HL-60 (cell line): ENCODE results near the gene SOX4.

Experiments
- DNase-seq, 2 experiments: peaks; one replicate each; pipeline ENCODE4 v3.0.0-alpha.2; 2010 to 2020; ENCODE audit warnings: low read depth in 1 of 2, low spot score in 1 of 2
- H3K27ac ChIP-seq: fragments of 250-450 bp; sonication (Bioruptor Pico); replicated peaks from 2 replicates; pipeline ENCODE4 v1.5.1; 2020; ENCODE audit warnings: mild to moderate bottlenecking, moderate library complexity
- H3K27me3 ChIP-seq: fragments of 250-450 bp; sonication (Bioruptor Pico); 2 replicates; pipeline ENCODE4 v1.5.1; 2021; ENCODE audit warnings: mild to moderate bottlenecking, moderate library complexity; ENCODE audit not compliant: insufficient read depth, poor library complexity, severe bottlenecking
- H3K4me3 ChIP-seq: replicated peaks from 2 replicates; pipeline ENCODE4 v1.5.1; 2011; ENCODE audit warnings: mild to moderate bottlenecking, control low read depth, low read length; ENCODE audit not compliant: insufficient read depth
- CTCF ChIP-seq: IDR thresholded peaks from one replicate; pipeline ENCODE4 v1.5.1; 2011; ENCODE audit warnings: low read length, control low read depth, inconsistent platforms; ENCODE audit not compliant: insufficient read depth
- GABPA ChIP-seq: IDR thresholded peaks from 2 replicates; pipeline ENCODE4 v1.6.1; 2012; ENCODE audit warnings: low read depth
- POLR2AphosphoS5 ChIP-seq: IDR thresholded peaks from 2 replicates; pipeline ENCODE4 v1.6.1; 2012; ENCODE audit warnings: low read depth
- REST ChIP-seq: IDR thresholded peaks from 2 replicates; pipeline ENCODE4 v1.6.1; 2012; ENCODE audit warnings: low read depth; ENCODE audit not compliant: insufficient replicate concordance
- SPI1 ChIP-seq: IDR thresholded peaks from 2 replicates; pipeline ENCODE4 v1.6.1; 2012; ENCODE audit warnings: low read depth, mild to moderate bottlenecking, borderline replicate concordance

The SOX4 gene

GRCh38 chr6:21582651-21583050 is 10.9 kb upstream of the SOX4 start:
- Histone ChIP-seq H3K27ac (no peak overlapping the region), H3K27me3 (no peaks in the 10 kb centered on the region), H3K4me3 (no peak overlapping the region)
- TF ChIP-seq POLR2AphosphoS5 (no peak), REST (no peak), GABPA (no peak), SPI1 (no peak), CTCF (no peak)
- no peak for DNase-seq

GRCh38 chr6:21586300-21586699 is 7.3 kb upstream of the SOX4 start:
- TF ChIP-seq SPI1 (no peak), GABPA (no peak), POLR2AphosphoS5 (no peak), CTCF (no peak), REST (no peak)
- H3K4me3 ChIP-seq = no peak overlapping the region

GRCh38 chr6:21586740-21587178 is 6.8 kb upstream of the SOX4 start:
- no peak for TF ChIP-seq POLR2AphosphoS5
- TF ChIP-seq SPI1 = no peak
- no peak for TF ChIP-seq GABPA
- TF ChIP-seq REST = no peak
- TF ChIP-seq CTCF = no peak
- Histone ChIP-seq H3K27me3 (no peaks in the 10 kb centered on the region), H3K27ac (peak overlapping the region; percentile 59; the same call in 1 of the 2 replicates), H3K4me3 (peak overlapping the region; percentile 85)
- no peak for DNase-seq

More at GRCh38 chr6:21586300-21586699, 7.3 kb upstream of the SOX4 start:
- Histone ChIP-seq H3K27me3 (no peaks in the 10 kb centered on the region), H3K27ac (no peak overlapping the region)
- no peak for DNase-seq
